Activated T-cell treated with anti-CD3 and anti-CD28 coated beads, Interleukin-2, amount 50 U/mL, for 1 hour (primary cell): ENCODE data around the gene TSGA10.
"Not testable (repeated sequence)": the region's sequence is repeated elsewhere in the genome, so short reads cannot be mapped to it uniquely, and the experiment has no call there.

Experiments used
- DNase-seq: peaks from one replicate; pipeline ENCODE4 v3.0.0-alpha.2; 2020

TSGA10 gene

GRCh38 chr2:99154643-99155536 lies at the start of gene TSGA10, which contains the start of gene LIPT1:
Gene TSGA10 (minus strand): TSS chr2:99154942. CDS start chr2:99109439, 45,503 bp downstream.
Gene LIPT1 (plus strand): TSS chr2:99154967. CDS start chr2:99161958, 6,991 bp downstream.
- DNase-seq = peak; percentile 90

GRCh38 chr2:99201959-99202678 lies 47.4 kb upstream of the TSGA10 start:
- DNase-seq = no peak

- DNase-seq = no peak
These were observed 45.5 kb upstream of the TSGA10 start for GRCh38 chr2:99200076-99200800.

GRCh38 chr2:99198103-99198841 lies 43.5 kb upstream of the TSGA10 start:
- DNase-seq = no peak

GRCh38 chr2:99192364-99192763 lies 37.6 kb upstream of the TSGA10 start:
- not testable (repeated sequence) for DNase-seq

- DNase-seq = no peak
These were observed 35.8 kb upstream of the TSGA10 start for GRCh38 chr2:99190548-99190947.

GRCh38 chr2:99188357-99188756 lies 33.6 kb upstream of the TSGA10 start:
- DNase-seq = no peak

GRCh38 chr2:99187011-99187410 lies 32.3 kb upstream of the TSGA10 start:
- DNase-seq = no peak

- no peak for DNase-seq
These were observed 30.1 kb upstream of the TSGA10 start for GRCh38 chr2:99184811-99185210.

- no peak for DNase-seq
These were observed 28.3 kb upstream of the TSGA10 start for GRCh38 chr2:99183025-99183424.

- DNase-seq = no peak
These were observed 26.9 kb upstream of the TSGA10 start for GRCh38 chr2:99181624-99182000.

- peak; percentile 89 for DNase-seq
These were observed 26.2 kb upstream of the TSGA10 start, which contains the start of the genes MITD1 and MRPL30 for GRCh38 chr2:99180755-99181623. Gene MITD1 (minus strand): TSS chr2:99181058. CDS start chr2:99180981, 77 bp downstream. Gene MRPL30 (plus strand): TSS chr2:99181184. CDS start chr2:99186204, 5,020 bp downstream.

GRCh38 chr2:99171377-99172140 lies 16.8 kb upstream of the TSGA10 start:
- no peak for DNase-seq

GRCh38 chr2:99169534-99169933 lies 14.8 kb upstream of the TSGA10 start:
- DNase-seq = no peak

GRCh38 chr2:99166218-99166617 lies 11.5 kb upstream of the TSGA10 start:
- DNase-seq = no peak

- no peak for DNase-seq
These were observed 4.9 kb upstream of the TSGA10 start for GRCh38 chr2:99159594-99159993.

- no peak for DNase-seq
These were observed 3.9 kb upstream of the TSGA10 start for GRCh38 chr2:99158599-99158998.

GRCh38 chr2:99156891-99157290 lies 2.1 kb upstream of the TSGA10 start:
- no peak for DNase-seq

- no peak for DNase-seq
These were observed 679 bp downstream of the TSGA10 start for GRCh38 chr2:99153921-99154604.
